Measurements from ENCODE around the gene NOS1AP.

Gene NOS1AP

GRCh38 chr1:162294015-162294414 is 224.5 kb downstream of the NOS1AP start:
- H3K4me3 ChIP-seq (ENCODE audit: extremely low read depth, insufficient read depth, low read length, poor library complexity, severe bottlenecking): no peak overlapping the region
- H3K9me3 ChIP-seq (ENCODE audit: control insufficient read depth, low read length): no peaks in the 10 kb centered on the region
- peaks cover 7% of the 10 kb centered on the region for H3K4me1 ChIP-seq (ENCODE audit: control insufficient read depth, insufficient read depth, low read length, poor library complexity, severe bottlenecking)
- no peaks in the 10 kb centered on the region for H3K36me3 ChIP-seq (ENCODE audit: control insufficient read depth, insufficient read depth, low read length)
- no peak overlapping the region for H3K27ac ChIP-seq (ENCODE audit: low read depth, low read length, severe bottlenecking)
- WGBS, 2 experiments (ENCODE audit: insufficient coverage in 2 of 2): 96% methylated on average over 3 of the region's 3 CpGs

GRCh38 chr1:162297208-162297607 is 227.7 kb downstream of the NOS1AP start:
- Histone ChIP-seq H3K9me3 (ENCODE audit: control insufficient read depth, low read length) (no peaks in the 10 kb centered on the region), H3K4me3 (ENCODE audit: extremely low read depth, insufficient read depth, low read length, poor library complexity, severe bottlenecking) (no peak overlapping the region), H3K36me3 (ENCODE audit: control insufficient read depth, insufficient read depth, low read length) (no peaks in the 10 kb centered on the region), H3K27ac (ENCODE audit: low read depth, low read length, severe bottlenecking) (no peak overlapping the region), H3K4me1 (ENCODE audit: control insufficient read depth, insufficient read depth, low read length, poor library complexity, severe bottlenecking) (peaks cover 14% of the 10 kb centered on the region)
- WGBS, 2 experiments (ENCODE audit: insufficient coverage in 2 of 2): 92 to 96% methylated on average over 3 to 4 of the region's 4 CpGs

- Histone ChIP-seq H3K4me1 (ENCODE audit: control insufficient read depth, insufficient read depth, low read length, poor library complexity, severe bottlenecking) (peaks cover 7% of the 10 kb centered on the region), H3K4me3 (ENCODE audit: extremely low read depth, insufficient read depth, low read length, poor library complexity, severe bottlenecking) (no peak overlapping the region), H3K9me3 (ENCODE audit: control insufficient read depth, low read length) (no peaks in the 10 kb centered on the region), H3K36me3 (ENCODE audit: control insufficient read depth, insufficient read depth, low read length) (no peaks in the 10 kb centered on the region), H3K27ac (ENCODE audit: low read depth, low read length, severe bottlenecking) (no peak overlapping the region)
- WGBS, 2 experiments (ENCODE audit: insufficient coverage in 2 of 2): 90 to 100% methylated on average over 1 to 2 of the region's 2 CpGs
Measured at GRCh38 chr1:162298266-162298665, 228.8 kb downstream of the NOS1AP start.

- Histone ChIP-seq H3K36me3 (ENCODE audit: control insufficient read depth, insufficient read depth, low read length) (no peaks in the 10 kb centered on the region), H3K9me3 (ENCODE audit: control insufficient read depth, low read length) (no peaks in the 10 kb centered on the region), H3K4me3 (ENCODE audit: extremely low read depth, insufficient read depth, low read length, poor library complexity, severe bottlenecking) (no peak overlapping the region), H3K27ac (ENCODE audit: low read depth, low read length, severe bottlenecking) (no peak overlapping the region), H3K4me1 (ENCODE audit: control insufficient read depth, insufficient read depth, low read length, poor library complexity, severe bottlenecking) (peaks cover 7% of the 10 kb centered on the region)
Measured at GRCh38 chr1:162299018-162299417, 229.5 kb downstream of the NOS1AP start.

GRCh38 chr1:162300057-162300917 is 230.8 kb downstream of the NOS1AP start:
- Histone ChIP-seq H3K9me3 (ENCODE audit: control insufficient read depth, low read length) (no peaks in the 10 kb centered on the region), H3K4me3 (ENCODE audit: extremely low read depth, insufficient read depth, low read length, poor library complexity, severe bottlenecking) (no peak overlapping the region), H3K4me1 (ENCODE audit: control insufficient read depth, insufficient read depth, low read length, poor library complexity, severe bottlenecking) (peaks cover 7% of the 10 kb centered on the region), H3K36me3 (ENCODE audit: control insufficient read depth, insufficient read depth, low read length) (no peaks in the 10 kb centered on the region), H3K27ac (ENCODE audit: low read depth, low read length, severe bottlenecking) (no peak overlapping the region)
- 58 to 72% methylated on average over 4 of the region's 8 CpGs for WGBS, 2 experiments (ENCODE audit: insufficient coverage in 2 of 2)

GRCh38 chr1:162301696-162302095 is 232.2 kb downstream of the NOS1AP start:
- WGBS, 2 experiments (ENCODE audit: insufficient coverage in 2 of 2): 97 to 100% methylated on average over 1 to 3 of the region's 4 CpGs
- Histone ChIP-seq H3K27ac (ENCODE audit: low read depth, low read length, severe bottlenecking) (no peak overlapping the region), H3K36me3 (ENCODE audit: control insufficient read depth, insufficient read depth, low read length) (no peaks in the 10 kb centered on the region), H3K9me3 (ENCODE audit: control insufficient read depth, low read length) (no peaks in the 10 kb centered on the region), H3K4me1 (ENCODE audit: control insufficient read depth, insufficient read depth, low read length, poor library complexity, severe bottlenecking) (peaks cover 7% of the 10 kb centered on the region), H3K4me3 (ENCODE audit: extremely low read depth, insufficient read depth, low read length, poor library complexity, severe bottlenecking) (no peak overlapping the region)

- 92 to 94% methylated on average over 1 of the region's 3 CpGs for WGBS, 2 experiments (ENCODE audit: insufficient coverage in 2 of 2)
- Histone ChIP-seq H3K4me1 (ENCODE audit: control insufficient read depth, insufficient read depth, low read length, poor library complexity, severe bottlenecking) (peaks cover 7% of the 10 kb centered on the region), H3K9me3 (ENCODE audit: control insufficient read depth, low read length) (no peaks in the 10 kb centered on the region), H3K4me3 (ENCODE audit: extremely low read depth, insufficient read depth, low read length, poor library complexity, severe bottlenecking) (no peak overlapping the region), H3K36me3 (ENCODE audit: control insufficient read depth, insufficient read depth, low read length) (no peaks in the 10 kb centered on the region), H3K27ac (ENCODE audit: low read depth, low read length, severe bottlenecking) (no peak overlapping the region)
Measured at GRCh38 chr1:162302306-162303003, 233.0 kb downstream of the NOS1AP start.

- Histone ChIP-seq H3K27ac (ENCODE audit: low read depth, low read length, severe bottlenecking) (no peak overlapping the region), H3K4me3 (ENCODE audit: extremely low read depth, insufficient read depth, low read length, poor library complexity, severe bottlenecking) (no peak overlapping the region), H3K9me3 (ENCODE audit: control insufficient read depth, low read length) (no peaks in the 10 kb centered on the region), H3K4me1 (ENCODE audit: control insufficient read depth, insufficient read depth, low read length, poor library complexity, severe bottlenecking) (peaks cover 7% of the 10 kb centered on the region), H3K36me3 (ENCODE audit: control insufficient read depth, insufficient read depth, low read length) (no peaks in the 10 kb centered on the region)
- WGBS, 2 experiments (ENCODE audit: insufficient coverage in 2 of 2): 83 to 100% methylated on average over 1 to 2 of the region's 3 CpGs
Measured at GRCh38 chr1:162303004-162303344, 233.5 kb downstream of the NOS1AP start.

- no peaks in the 10 kb centered on the region for H3K9me3 ChIP-seq (ENCODE audit: control insufficient read depth, low read length)
- H3K4me3 ChIP-seq (ENCODE audit: extremely low read depth, insufficient read depth, low read length, poor library complexity, severe bottlenecking): no peak overlapping the region
- WGBS, 2 experiments (ENCODE audit: insufficient coverage in 2 of 2): no CpG with 5 or more reads among the region's 2 CpGs
- peaks cover 7% of the 10 kb centered on the region for H3K4me1 ChIP-seq (ENCODE audit: control insufficient read depth, insufficient read depth, low read length, poor library complexity, severe bottlenecking)
- H3K27ac ChIP-seq (ENCODE audit: low read depth, low read length, severe bottlenecking): no peak overlapping the region
- H3K36me3 ChIP-seq (ENCODE audit: control insufficient read depth, insufficient read depth, low read length): no peaks in the 10 kb centered on the region
Measured at GRCh38 chr1:162304736-162305135, 235.2 kb downstream of the NOS1AP start.

GRCh38 chr1:162305969-162306368 is 236.5 kb downstream of the NOS1AP start:
- 100% methylated on average over 1 of the region's 1 CpG for WGBS, 2 experiments (ENCODE audit: insufficient coverage in 2 of 2)

GRCh38 chr1:162310337-162310736 is 240.8 kb downstream of the NOS1AP start:
- whole genome bisulfite sequencing, 2 experiments (ENCODE audit: insufficient coverage in 2 of 2): 100% methylated on average over 1 of the region's 4 CpGs; no CpG with 5 or more reads in 1 of the 2 experiments
- H3K4me1 ChIP-seq (ENCODE audit: control insufficient read depth, insufficient read depth, low read length, poor library complexity, severe bottlenecking): no peaks in the 10 kb centered on the region
- H3K36me3 ChIP-seq (ENCODE audit: control insufficient read depth, insufficient read depth, low read length): no peaks in the 10 kb centered on the region
- no peak overlapping the region for H3K4me3 ChIP-seq (ENCODE audit: extremely low read depth, insufficient read depth, low read length, poor library complexity, severe bottlenecking)
- no peak overlapping the region for H3K27ac ChIP-seq (ENCODE audit: low read depth, low read length, severe bottlenecking)
- no peaks in the 10 kb centered on the region for H3K9me3 ChIP-seq (ENCODE audit: control insufficient read depth, low read length)

More at GRCh38 chr1:162305969-162306368, 236.5 kb downstream of the NOS1AP start:
- no peak overlapping the region for H3K4me3 ChIP-seq (ENCODE audit: extremely low read depth, insufficient read depth, low read length, poor library complexity, severe bottlenecking)
- H3K9me3 ChIP-seq (ENCODE audit: control insufficient read depth, low read length): no peaks in the 10 kb centered on the region
- peaks cover 7% of the 10 kb centered on the region for H3K4me1 ChIP-seq (ENCODE audit: control insufficient read depth, insufficient read depth, low read length, poor library complexity, severe bottlenecking)
- H3K36me3 ChIP-seq (ENCODE audit: control insufficient read depth, insufficient read depth, low read length): no peaks in the 10 kb centered on the region
- no peak overlapping the region for H3K27ac ChIP-seq (ENCODE audit: low read depth, low read length, severe bottlenecking)
